Brain microvascular endothelial cell (primary cell): Measurements from ENCODE around the gene FGD5.

Experiments
- DNase-seq: peaks from one replicate; pipeline ENCODE4 v3.0.0-alpha.2; 2020
- H3K27ac ChIP-seq: fragments of 250-450 bp; sonication (Bioruptor Pico); 2 replicates; pipeline ENCODE4 v1.5.1; 2020; ENCODE audit warnings: mild to moderate bottlenecking, moderate library complexity
- H3K27me3 ChIP-seq: fragments of 250-450 bp; sonication (Bioruptor Pico); replicated peaks from 2 replicates; pipeline ENCODE4 v1.5.1; 2020; ENCODE audit warnings: mild to moderate bottlenecking
- H3K36me3 ChIP-seq: fragments of 250-450 bp; sonication (Bioruptor Pico); replicated peaks from 2 replicates; pipeline ENCODE4 v1.5.1; 2020; ENCODE audit warnings: mild to moderate bottlenecking
- H3K4me3 ChIP-seq: 2 replicates; pipeline ENCODE4 v1.5.1; 2011; ENCODE audit warnings: low read depth, mild to moderate bottlenecking, control low read depth, low read length, moderate library complexity
- CTCF ChIP-seq: IDR thresholded peaks from 2 replicates; pipeline ENCODE4 v1.5.1; 2011; ENCODE audit warnings: low read depth, mild to moderate bottlenecking, moderate library complexity, low read length, control low read depth, inconsistent platforms; ENCODE audit errors: missing control alignments
- in situ Hi-C: cut with HindIII; loops from 2 replicates; pipeline ENCODE4 v1.10.0; 2017; ENCODE audit warnings: low sequenced_read_pairs, low pct_ligation_motif_present

Gene FGD5

GRCh38 chr3:14831916-14832450 is 13.2 kb downstream of the FGD5 start:
- no peak for DNase-seq
- in situ Hi-C loops, result no loop called here
- H3K27me3 ChIP-seq, result no peaks in the 10 kb centered on the region
- no peak overlapping the region for H3K27ac ChIP-seq
- no peak for TF ChIP-seq CTCF
- no peaks in the 10 kb centered on the region for H3K36me3 ChIP-seq
- H3K4me3 ChIP-seq, result no peak overlapping the region

- no peak for DNase-seq
- Histone ChIP-seq H3K27me3 (no peaks in the 10 kb centered on the region), H3K27ac (no peak overlapping the region), H3K4me3 (no peak overlapping the region), H3K36me3 (no peaks in the 10 kb centered on the region)
- no peak for TF ChIP-seq CTCF
- in situ Hi-C loops, result no loop called here
Observed at GRCh38 chr3:14832975-14833722, 14.4 kb downstream of the FGD5 start.

GRCh38 chr3:14834121-14834520 is 15.4 kb downstream of the FGD5 start:
- no peaks in the 10 kb centered on the region for H3K36me3 ChIP-seq
- TF ChIP-seq CTCF, result no peak
- H3K27ac ChIP-seq, result no peak overlapping the region
- in situ Hi-C loops, result no loop called here
- no peaks in the 10 kb centered on the region for H3K27me3 ChIP-seq
- H3K4me3 ChIP-seq, result no peak overlapping the region
- no peak for DNase-seq

GRCh38 chr3:14834807-14835466 is 16.2 kb downstream of the FGD5 start:
- DNase-seq, result no peak
- no peak for TF ChIP-seq CTCF
- no peak overlapping the region for H3K4me3 ChIP-seq
- no peaks in the 10 kb centered on the region for H3K27me3 ChIP-seq
- in situ Hi-C loops, result no loop called here
- H3K27ac ChIP-seq, result no peak overlapping the region
- no peaks in the 10 kb centered on the region for H3K36me3 ChIP-seq

DNA sequence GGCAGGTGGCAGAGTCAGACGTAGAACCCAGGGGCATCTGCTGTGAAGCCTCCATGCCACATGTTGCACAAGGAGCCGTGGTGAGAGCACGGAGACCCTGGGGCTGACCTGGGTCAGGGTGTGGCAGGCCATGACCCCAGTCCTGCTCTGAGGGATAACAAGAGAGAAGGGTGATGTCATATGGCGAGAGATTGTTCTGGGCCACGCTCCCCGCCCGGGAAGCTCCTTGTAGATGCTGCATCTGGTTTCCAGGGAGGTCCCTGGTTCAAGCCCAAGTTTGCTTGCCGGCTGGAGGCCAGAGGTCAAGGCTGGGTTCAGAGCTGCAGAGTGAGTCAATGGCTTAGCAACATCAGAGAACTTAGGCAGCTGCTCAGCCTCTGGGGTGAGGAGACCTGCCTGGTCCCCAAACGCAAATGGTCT is 17.3 kb downstream of the FGD5 start:
- Histone ChIP-seq H3K27me3 (no peaks in the 10 kb centered on the region), H3K36me3 (no peaks in the 10 kb centered on the region), H3K27ac (no peak overlapping the region), H3K4me3 (no peak overlapping the region)
- in situ Hi-C loops, result no loop called here
- DNase-seq, result no peak
- no peak for TF ChIP-seq CTCF
